WTC11 (cell line): ENCODE results near the gene FGD5. TPM values are rescaled to one million over a fixed set of nuclear protein-coding genes. Genes with fewer than 3 reads are reported as not detected.

Source experiments
- ATAC-seq: fragments of 200-7000 bp; cut with Tn5 transposase; 2 replicates; pipeline ENCODE4 v1.10.0; 2021; ENCODE audit warnings: mild to moderate bottlenecking, moderate library complexity
- CTCF ChIA-PET: fragments of 300-600 bp; sonication (Branson Sonifier 250); formaldehyde crosslinking; loops from one replicate; lab custom pipeline; 2021; ENCODE audit warnings: antibody characterized with exemption; lab: Charles Lee
- POLR2A ChIA-PET: fragments of 350-600 bp; sonication (Branson Sonifier 250); formaldehyde crosslinking; loops from one replicate; lab custom pipeline; 2021; ENCODE audit warnings: antibody characterized with exemption; lab: Charles Lee
- DNase-seq: peaks from one replicate; pipeline ENCODE4 v3.0.0; 2021; ENCODE audit warnings: low spot score
- H3K27ac Mint-ChIP-seq: 2 replicates; pipeline ENCODE4 v1.8.0; 2021; ENCODE audit warnings: mixed read lengths
- H3K27me3 Mint-ChIP-seq: 2 replicates; pipeline ENCODE4 v1.8.0; 2021; ENCODE audit warnings: low read depth, mild to moderate bottlenecking, moderate library complexity, mixed read lengths
- H3K36me3 Mint-ChIP-seq: 2 replicates; pipeline ENCODE4 v1.8.0; 2021; ENCODE audit warnings: mixed read lengths
- H3K4me1 Mint-ChIP-seq: 2 replicates; pipeline ENCODE4 v1.8.0; 2022; ENCODE audit warnings: mixed read lengths
- H3K4me3 Mint-ChIP-seq: 2 replicates; pipeline ENCODE4 v1.8.0; 2021; ENCODE audit warnings: mild to moderate bottlenecking, moderate library complexity, mixed read lengths
- H3K9me3 Mint-ChIP-seq: 2 replicates; pipeline ENCODE4 v1.8.0; 2021; ENCODE audit warnings: mixed read lengths
- FOXP1 ChIP-seq: sonication (generic); formaldehyde crosslinking; IDR thresholded peaks from 2 replicates; pipeline ENCODE4 v1.8.0; 2022; ENCODE audit warnings: missing genetic modification reagents, mild to moderate bottlenecking, moderate library complexity, borderline replicate concordance
- PRRX2 ChIP-seq: fragments of 250-450 bp; sonication (Bioruptor Pico); IDR thresholded peaks from 2 replicates; pipeline ENCODE4 v1.8.0; 2021; ENCODE audit warnings: mild to moderate bottlenecking
- RELA ChIP-seq: sonication (generic); formaldehyde crosslinking; IDR thresholded peaks from 2 replicates; pipeline ENCODE4 v1.8.1; 2022; ENCODE audit warnings: missing genetic modification reagents, mild to moderate bottlenecking, borderline replicate concordance
- SOX15 ChIP-seq: fragments of 250-450 bp; sonication (Bioruptor Pico); IDR thresholded peaks from 2 replicates; pipeline ENCODE4 v1.9.0; 2021; ENCODE audit warnings: mild to moderate bottlenecking
- ZNF121 ChIP-seq: sonication (generic); formaldehyde crosslinking; IDR thresholded peaks from 2 replicates; pipeline ENCODE4 v1.8.0; 2023; ENCODE audit warnings: missing genetic modification reagents
- ZNF671 ChIP-seq: fragments of 250-450 bp; sonication (Bioruptor Pico); IDR thresholded peaks from 2 replicates; pipeline ENCODE4 v1.8.0; 2021; ENCODE audit warnings: mild to moderate bottlenecking
- total RNA-seq: library from RNA; stranded (reverse); gene quantifications from 3 replicates; pipeline ENCODE4 v1.2.3, GENCODE V29; 2021
- TF ChIP-seq, protein P1 (sequence below): fragments of 250-450 bp; sonication (Bioruptor Pico); conservative IDR thresholded peaks from 2 replicates; pipeline ENCODE4 v1.9.0; 2021; ENCODE audit warnings: mild to moderate bottlenecking
- TF ChIP-seq, protein P2 (sequence below): fragments of 200-600 bp; IDR thresholded peaks from 2 replicates; pipeline ENCODE4 v1.8.0; 2022; ENCODE audit warnings: antibody characterized with exemption
- TF ChIP-seq, protein P3 (sequence below): sonication (generic); formaldehyde crosslinking; IDR thresholded peaks from 2 replicates; pipeline ENCODE4 v1.8.1; 2023; ENCODE audit warnings: mild to moderate bottlenecking, missing genetic modification reagents
- TF ChIP-seq, protein P4 (sequence below): sonication (generic); formaldehyde crosslinking; IDR thresholded peaks from 2 replicates; pipeline ENCODE4 v1.8.0; 2022; ENCODE audit warnings: mild to moderate bottlenecking, missing genetic modification reagents

The FGD5 gene
- total RNA-seq, 1 experiment from 2014 or later: 18.3 TPM

DNA sequence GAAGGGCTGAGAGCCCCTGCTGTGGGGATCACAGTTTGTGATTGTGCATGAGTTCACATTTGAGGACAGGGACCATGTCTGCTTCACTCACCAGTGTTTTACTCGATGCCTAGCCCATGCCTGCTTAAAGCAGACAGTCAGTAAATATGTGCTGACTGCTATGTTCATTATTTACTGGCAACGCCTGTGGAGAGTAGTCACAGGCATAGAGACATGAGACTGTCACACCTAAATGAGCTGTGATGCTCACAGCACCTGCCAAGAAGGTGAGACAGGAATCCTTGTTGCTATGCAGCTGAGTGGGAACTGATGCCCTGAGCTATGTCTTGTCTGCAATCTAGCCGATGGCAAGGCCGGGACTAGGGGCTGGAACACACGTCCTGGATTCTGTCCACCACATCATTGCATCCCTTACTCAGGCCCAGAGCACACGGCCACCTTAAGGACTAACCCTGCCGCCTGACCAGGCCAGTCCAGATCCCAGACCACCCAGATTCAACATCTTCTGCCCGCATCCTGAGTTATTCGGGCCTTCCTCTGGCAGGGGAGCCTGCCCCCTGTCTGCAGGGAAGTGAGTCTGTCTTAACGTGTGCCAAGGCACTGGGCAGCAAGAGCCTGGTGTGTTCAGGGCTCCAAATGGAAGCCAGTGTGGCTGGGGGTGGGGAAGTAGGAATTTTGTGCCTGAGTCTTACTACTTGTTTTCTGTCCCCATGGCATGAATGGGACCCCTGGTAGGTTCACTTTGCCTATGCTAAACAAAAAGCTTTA, 44.8 kb downstream of the FGD5 start:
- no peak overlapping the region for H3K4me3 Mint-ChIP-seq
- H3K36me3 Mint-ChIP-seq: no peaks in the 10 kb centered on the region
- TF ChIP-seq, protein P1, sequence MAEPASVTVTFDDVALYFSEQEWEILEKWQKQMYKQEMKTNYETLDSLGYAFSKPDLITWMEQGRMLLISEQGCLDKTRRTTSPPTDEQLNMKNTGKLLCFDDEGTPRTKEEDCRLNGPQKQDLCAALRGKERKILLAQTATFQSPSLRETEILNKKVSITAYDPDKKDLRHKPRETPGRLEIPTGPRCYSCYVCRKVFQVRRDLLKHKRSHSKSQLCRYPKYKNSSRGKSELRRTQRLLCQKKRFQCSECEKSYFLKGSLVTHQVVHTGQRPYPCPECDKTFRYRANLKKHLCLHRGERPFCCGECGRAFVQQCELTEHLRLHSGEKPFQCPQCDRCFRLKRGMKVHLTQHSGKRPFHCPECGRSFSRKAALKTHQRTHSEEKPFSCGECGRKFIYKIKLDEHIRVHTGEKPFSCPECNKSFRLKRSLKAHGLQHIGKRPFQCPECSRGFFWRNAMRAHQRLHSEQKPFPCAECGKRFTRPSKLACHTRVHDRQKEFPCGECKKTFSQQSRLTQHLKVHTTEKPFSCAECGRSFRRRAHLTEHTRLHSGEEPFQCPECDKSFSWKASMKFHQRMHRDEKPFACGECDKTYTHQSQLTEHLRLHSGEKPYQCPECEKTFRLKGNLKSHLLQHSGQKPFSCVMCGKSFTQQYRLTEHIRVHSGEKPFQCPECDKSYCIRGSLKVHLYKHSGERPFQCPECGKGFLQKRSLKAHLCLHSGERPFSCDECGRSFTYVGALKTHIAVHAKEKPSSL (CRISPR knock-in tag): no peak
- TF ChIP-seq PRRX2 (CRISPR knock-in tag): no peak
- TF ChIP-seq, protein P2, sequence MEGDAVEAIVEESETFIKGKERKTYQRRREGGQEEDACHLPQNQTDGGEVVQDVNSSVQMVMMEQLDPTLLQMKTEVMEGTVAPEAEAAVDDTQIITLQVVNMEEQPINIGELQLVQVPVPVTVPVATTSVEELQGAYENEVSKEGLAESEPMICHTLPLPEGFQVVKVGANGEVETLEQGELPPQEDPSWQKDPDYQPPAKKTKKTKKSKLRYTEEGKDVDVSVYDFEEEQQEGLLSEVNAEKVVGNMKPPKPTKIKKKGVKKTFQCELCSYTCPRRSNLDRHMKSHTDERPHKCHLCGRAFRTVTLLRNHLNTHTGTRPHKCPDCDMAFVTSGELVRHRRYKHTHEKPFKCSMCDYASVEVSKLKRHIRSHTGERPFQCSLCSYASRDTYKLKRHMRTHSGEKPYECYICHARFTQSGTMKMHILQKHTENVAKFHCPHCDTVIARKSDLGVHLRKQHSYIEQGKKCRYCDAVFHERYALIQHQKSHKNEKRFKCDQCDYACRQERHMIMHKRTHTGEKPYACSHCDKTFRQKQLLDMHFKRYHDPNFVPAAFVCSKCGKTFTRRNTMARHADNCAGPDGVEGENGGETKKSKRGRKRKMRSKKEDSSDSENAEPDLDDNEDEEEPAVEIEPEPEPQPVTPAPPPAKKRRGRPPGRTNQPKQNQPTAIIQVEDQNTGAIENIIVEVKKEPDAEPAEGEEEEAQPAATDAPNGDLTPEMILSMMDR: peak; percentile 24; the same call in 1 of the 2 replicates
- DNase-seq (peak; percentile 40), ATAC-seq (peak; percentile 82)
- H3K27ac Mint-ChIP-seq: no peak overlapping the region
- ChIA-PET CTCF (interaction anchor here (0.6 to 4.1 kb wide), 26 partner anchors 9 to 102 kb away, joined by 3 to 29 read pairs (median 6); no protein-coding TSS in a partner anchor), POLR2A (interaction anchor here (1.3 kb wide), 1 partner anchor 12 kb away, joined by 4 read pairs; no protein-coding TSS in a partner anchor)
- no peaks in the 10 kb centered on the region for H3K27me3 Mint-ChIP-seq
- H3K4me1 Mint-ChIP-seq: peaks cover 31% of the 10 kb centered on the region
- H3K9me3 Mint-ChIP-seq: no peaks in the 10 kb centered on the region

DNA sequence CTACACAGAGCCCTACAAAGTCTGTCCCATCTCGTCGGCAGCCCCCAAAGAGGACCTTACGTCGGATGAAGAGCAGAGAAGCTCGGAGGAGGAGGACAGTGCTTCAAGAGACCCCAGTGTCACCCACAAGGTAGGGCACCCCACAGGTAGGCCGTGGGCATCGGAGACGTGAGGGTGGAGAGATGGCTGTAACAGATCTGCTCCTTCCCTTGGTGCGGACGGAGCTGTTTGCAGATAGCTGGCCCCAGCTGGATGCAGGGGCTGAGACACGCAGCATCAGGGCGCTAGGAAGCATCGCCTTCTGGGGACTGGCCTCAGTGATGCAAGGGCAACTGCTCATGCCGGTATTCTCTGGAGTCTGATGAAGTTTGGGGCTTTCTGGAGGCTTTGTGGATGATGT, 45.4 kb downstream of the FGD5 start:
- ATAC-seq (no peak; the same call in 1 of the 2 replicates), DNase-seq (no peak)
- H3K4me3 Mint-ChIP-seq: no peak overlapping the region
- H3K9me3 Mint-ChIP-seq: no peaks in the 10 kb centered on the region
- peaks cover 31% of the 10 kb centered on the region for H3K4me1 Mint-ChIP-seq
- H3K27me3 Mint-ChIP-seq: no peaks in the 10 kb centered on the region
- no peaks in the 10 kb centered on the region for H3K36me3 Mint-ChIP-seq
- H3K27ac Mint-ChIP-seq: no peak overlapping the region
- ChIA-PET CTCF (interaction anchor here (0.7 to 4.1 kb wide), 18 partner anchors 8 to 83 kb away, joined by 3 to 29 read pairs (median 7); no protein-coding TSS in a partner anchor), POLR2A (no interaction called here)
- TF ChIP-seq ZNF671 (CRISPR knock-in tag) (no peak), FOXP1 (CRISPR knock-in tag) (0 out of 2 replicates have a peak, but pooled peaks have one; percentile 35)

DNA sequence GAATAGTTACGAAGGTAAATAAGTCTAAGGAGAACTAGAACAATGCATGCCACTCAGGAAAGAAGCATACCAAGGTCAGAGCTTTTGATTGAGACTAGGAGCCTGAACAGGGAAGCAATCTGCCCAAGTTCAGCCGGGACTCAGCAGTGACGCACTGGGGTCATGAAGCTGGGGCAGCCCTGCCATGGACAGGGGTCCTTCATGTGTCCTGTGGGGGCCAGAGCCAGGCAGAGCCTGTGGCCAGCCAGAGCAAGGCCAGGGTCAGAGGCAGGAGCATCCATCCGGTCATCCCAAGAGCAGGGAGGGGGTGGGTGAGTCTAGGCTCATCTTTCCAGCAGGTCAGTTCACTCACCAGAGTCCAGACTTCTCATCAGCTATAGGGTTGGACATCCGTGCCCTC, 47.9 kb downstream of the FGD5 start:
- no peak for ATAC-seq
- TF ChIP-seq RELA (CRISPR knock-in tag): no peak
- TF ChIP-seq, protein P3, sequence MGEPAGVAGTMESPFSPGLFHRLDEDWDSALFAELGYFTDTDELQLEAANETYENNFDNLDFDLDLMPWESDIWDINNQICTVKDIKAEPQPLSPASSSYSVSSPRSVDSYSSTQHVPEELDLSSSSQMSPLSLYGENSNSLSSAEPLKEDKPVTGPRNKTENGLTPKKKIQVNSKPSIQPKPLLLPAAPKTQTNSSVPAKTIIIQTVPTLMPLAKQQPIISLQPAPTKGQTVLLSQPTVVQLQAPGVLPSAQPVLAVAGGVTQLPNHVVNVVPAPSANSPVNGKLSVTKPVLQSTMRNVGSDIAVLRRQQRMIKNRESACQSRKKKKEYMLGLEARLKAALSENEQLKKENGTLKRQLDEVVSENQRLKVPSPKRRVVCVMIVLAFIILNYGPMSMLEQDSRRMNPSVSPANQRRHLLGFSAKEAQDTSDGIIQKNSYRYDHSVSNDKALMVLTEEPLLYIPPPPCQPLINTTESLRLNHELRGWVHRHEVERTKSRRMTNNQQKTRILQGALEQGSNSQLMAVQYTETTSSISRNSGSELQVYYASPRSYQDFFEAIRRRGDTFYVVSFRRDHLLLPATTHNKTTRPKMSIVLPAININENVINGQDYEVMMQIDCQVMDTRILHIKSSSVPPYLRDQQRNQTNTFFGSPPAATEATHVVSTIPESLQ (CRISPR knock-in tag): no peak
- peak; percentile 74 for TF ChIP-seq ZNF121
- no peak for TF ChIP-seq SOX15 (CRISPR knock-in tag)
- TF ChIP-seq, protein P4, sequence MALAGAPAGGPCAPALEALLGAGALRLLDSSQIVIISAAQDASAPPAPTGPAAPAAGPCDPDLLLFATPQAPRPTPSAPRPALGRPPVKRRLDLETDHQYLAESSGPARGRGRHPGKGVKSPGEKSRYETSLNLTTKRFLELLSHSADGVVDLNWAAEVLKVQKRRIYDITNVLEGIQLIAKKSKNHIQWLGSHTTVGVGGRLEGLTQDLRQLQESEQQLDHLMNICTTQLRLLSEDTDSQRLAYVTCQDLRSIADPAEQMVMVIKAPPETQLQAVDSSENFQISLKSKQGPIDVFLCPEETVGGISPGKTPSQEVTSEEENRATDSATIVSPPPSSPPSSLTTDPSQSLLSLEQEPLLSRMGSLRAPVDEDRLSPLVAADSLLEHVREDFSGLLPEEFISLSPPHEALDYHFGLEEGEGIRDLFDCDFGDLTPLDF (CRISPR knock-in tag): no peak
- peaks cover 25% of the 10 kb centered on the region for H3K4me1 Mint-ChIP-seq
- CTCF ChIA-PET: interaction anchor here (0.6 kb wide), 1 partner anchor 123 kb away, joined by 3 read pairs; no protein-coding TSS in a partner anchor
- no peaks in the 10 kb centered on the region for H3K27me3 Mint-ChIP-seq
- no peaks in the 10 kb centered on the region for H3K9me3 Mint-ChIP-seq
- DNase-seq: no peak
- H3K36me3 Mint-ChIP-seq: no peaks in the 10 kb centered on the region
- no peak overlapping the region for H3K4me3 Mint-ChIP-seq
- POLR2A ChIA-PET: no interaction called here
- no peak overlapping the region for H3K27ac Mint-ChIP-seq
